ENCODE results near the gene LYRM4.

Gene LYRM4

DNA sequence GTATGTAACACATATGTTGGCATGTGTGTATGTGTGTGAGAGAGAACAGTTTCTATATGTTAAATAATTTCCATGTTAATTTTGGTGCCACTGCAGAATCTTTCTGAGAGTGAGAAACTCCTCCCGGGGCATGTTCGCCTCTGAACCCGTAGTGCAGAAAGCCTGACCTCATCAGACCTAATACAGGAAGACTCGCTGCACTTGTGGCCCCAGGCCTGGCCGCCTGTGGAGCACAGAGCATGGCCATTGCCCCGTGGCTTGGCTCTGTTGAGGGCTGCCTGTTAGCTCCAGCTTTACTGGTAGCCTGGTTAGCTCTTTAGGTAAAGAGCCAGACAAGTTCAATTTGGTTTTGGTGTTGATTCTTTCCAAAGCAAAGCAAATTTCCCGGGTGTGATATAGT is 26.0 kb upstream of the LYRM4 start:
- TF ChIP-seq, protein P1, sequence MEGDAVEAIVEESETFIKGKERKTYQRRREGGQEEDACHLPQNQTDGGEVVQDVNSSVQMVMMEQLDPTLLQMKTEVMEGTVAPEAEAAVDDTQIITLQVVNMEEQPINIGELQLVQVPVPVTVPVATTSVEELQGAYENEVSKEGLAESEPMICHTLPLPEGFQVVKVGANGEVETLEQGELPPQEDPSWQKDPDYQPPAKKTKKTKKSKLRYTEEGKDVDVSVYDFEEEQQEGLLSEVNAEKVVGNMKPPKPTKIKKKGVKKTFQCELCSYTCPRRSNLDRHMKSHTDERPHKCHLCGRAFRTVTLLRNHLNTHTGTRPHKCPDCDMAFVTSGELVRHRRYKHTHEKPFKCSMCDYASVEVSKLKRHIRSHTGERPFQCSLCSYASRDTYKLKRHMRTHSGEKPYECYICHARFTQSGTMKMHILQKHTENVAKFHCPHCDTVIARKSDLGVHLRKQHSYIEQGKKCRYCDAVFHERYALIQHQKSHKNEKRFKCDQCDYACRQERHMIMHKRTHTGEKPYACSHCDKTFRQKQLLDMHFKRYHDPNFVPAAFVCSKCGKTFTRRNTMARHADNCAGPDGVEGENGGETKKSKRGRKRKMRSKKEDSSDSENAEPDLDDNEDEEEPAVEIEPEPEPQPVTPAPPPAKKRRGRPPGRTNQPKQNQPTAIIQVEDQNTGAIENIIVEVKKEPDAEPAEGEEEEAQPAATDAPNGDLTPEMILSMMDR (IDR thresholded peaks at IDR 0.05; ENCODE audit: low read depth, low read length, missing control alignments): no peak
- Histone ChIP-seq H3K4me3 (ENCODE audit: low read depth, low read length) (no peak overlapping the region), H3K36me3 (replicated peaks) (no peaks in the 10 kb centered on the region), H3K27me3 (replicated peaks) (no peaks in the 10 kb centered on the region), H3K27ac (no peak overlapping the region)
- in situ Hi-C loops (cut with HindIII; ENCODE audit: low pct_ligation_motif_present, low sequenced_read_pairs): no loop called here
- DNase-seq: no peak

DNA sequence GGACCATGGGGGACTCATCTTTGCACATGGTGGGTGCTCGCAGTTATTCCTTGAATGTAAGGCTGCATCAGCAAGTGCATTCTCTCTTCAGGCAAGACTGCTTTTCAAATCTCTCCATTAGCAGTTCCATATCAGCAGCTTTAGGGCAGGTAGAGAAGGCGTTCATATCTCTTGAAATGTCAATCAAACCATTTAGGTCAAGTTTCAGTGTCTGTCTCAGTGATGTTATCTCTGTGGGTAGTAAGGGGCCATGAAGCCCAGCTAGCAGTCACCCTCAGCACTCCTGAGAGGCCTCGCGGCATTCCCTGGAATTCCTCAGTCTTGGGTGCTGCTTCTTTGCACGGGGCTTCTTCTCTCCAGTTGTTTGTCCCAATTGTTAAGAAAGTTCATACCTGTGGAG is 24.8 kb upstream of the LYRM4 start:
- no peaks in the 10 kb centered on the region for H3K36me3 ChIP-seq (replicated peaks)
- no peaks in the 10 kb centered on the region for H3K27me3 ChIP-seq (replicated peaks)
- no peak overlapping the region for H3K27ac ChIP-seq
- in situ Hi-C loops (cut with HindIII; ENCODE audit: low pct_ligation_motif_present, low sequenced_read_pairs): no loop called here
- DNase-seq: no peak
- TF ChIP-seq, protein P1 (IDR thresholded peaks at IDR 0.05; ENCODE audit: low read depth, low read length, missing control alignments): no peak
- no peak overlapping the region for H3K4me3 ChIP-seq (ENCODE audit: low read depth, low read length)

DNA sequence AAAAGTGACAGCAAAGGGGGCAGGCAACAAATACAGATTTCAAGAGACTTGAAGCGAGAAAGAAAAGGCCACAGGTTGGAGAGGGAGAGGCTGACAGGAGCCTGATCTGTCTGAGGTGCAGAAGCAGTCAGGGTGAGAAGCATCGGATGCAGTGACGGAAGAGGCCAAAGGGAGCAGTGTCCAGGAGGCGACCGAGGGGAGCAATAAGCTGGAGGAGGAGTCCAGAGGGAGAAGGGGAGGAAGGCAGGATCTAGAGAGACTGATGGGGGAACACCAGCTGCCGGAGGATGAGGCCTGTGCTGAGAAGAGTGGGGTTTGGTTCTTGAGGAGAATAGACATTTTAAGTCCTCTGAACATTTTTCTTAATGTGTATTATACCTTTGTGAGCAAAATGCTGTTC is 24.3 kb upstream of the LYRM4 start:
- Histone ChIP-seq H3K27me3 (replicated peaks) (no peaks in the 10 kb centered on the region), H3K4me3 (ENCODE audit: low read depth, low read length) (no peak overlapping the region), H3K36me3 (replicated peaks) (no peaks in the 10 kb centered on the region), H3K27ac (no peak overlapping the region)
- in situ Hi-C loops (cut with HindIII; ENCODE audit: low pct_ligation_motif_present, low sequenced_read_pairs): no loop called here
- TF ChIP-seq, protein P1 (IDR thresholded peaks at IDR 0.05; ENCODE audit: low read depth, low read length, missing control alignments): no peak
- no peak for DNase-seq

DNA sequence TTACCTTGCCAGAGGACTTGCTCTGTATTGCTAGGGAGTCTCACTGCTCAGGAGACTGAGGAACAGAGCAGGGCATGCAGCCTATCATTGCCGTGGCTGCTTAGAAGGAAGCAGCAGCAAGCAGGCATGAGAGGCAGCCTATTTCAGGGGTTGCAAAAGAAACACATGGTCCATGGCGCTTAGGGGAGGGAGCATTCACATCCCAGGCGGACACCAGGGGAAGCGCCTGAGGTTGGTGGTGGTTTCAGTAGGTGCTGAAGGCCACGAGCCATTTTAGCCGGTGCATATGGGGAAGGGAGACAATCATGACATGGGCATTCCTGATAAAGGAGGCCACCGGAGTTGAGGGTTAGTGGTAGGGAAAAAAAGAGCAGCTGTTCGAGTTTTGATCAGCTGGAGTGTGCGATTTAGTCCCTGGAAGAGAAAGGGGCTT is 21.5 kb upstream of the LYRM4 start:
- Histone ChIP-seq H3K36me3 (replicated peaks) (no peaks in the 10 kb centered on the region), H3K27ac (no peak overlapping the region), H3K4me3 (ENCODE audit: low read depth, low read length) (no peak overlapping the region), H3K27me3 (replicated peaks) (no peaks in the 10 kb centered on the region)
- no peak for DNase-seq
- TF ChIP-seq, protein P1 (IDR thresholded peaks at IDR 0.05; ENCODE audit: low read depth, low read length, missing control alignments): no peak
- in situ Hi-C loops (cut with HindIII; ENCODE audit: low pct_ligation_motif_present, low sequenced_read_pairs): no loop called here

DNA sequence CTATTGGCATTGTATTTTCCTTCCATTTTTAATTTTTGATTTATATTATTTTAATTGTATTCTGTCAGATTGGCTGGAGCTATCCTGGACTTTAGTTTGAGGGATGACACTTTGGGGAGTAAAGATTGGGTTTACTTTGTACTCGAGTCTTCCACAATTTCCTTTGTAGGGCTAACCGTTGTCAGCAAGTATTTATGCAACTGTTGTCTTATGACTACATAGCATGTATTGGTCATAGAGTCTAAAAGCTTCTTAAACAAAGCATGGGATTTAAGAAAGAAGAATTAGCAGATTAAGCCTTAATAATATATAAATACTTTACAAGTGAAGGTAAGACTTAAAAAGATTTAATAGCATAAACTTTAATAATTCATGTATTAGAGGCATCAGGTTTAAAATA is 20.2 kb upstream of the LYRM4 start:
- H3K27ac ChIP-seq: no peak overlapping the region
- H3K36me3 ChIP-seq (replicated peaks): no peaks in the 10 kb centered on the region
- H3K27me3 ChIP-seq (replicated peaks): no peaks in the 10 kb centered on the region
- in situ Hi-C loops (cut with HindIII; ENCODE audit: low pct_ligation_motif_present, low sequenced_read_pairs): no loop called here
- no peak for DNase-seq
- TF ChIP-seq, protein P1 (IDR thresholded peaks at IDR 0.05; ENCODE audit: low read depth, low read length, missing control alignments): no peak
- H3K4me3 ChIP-seq (ENCODE audit: low read depth, low read length): no peak overlapping the region

DNA sequence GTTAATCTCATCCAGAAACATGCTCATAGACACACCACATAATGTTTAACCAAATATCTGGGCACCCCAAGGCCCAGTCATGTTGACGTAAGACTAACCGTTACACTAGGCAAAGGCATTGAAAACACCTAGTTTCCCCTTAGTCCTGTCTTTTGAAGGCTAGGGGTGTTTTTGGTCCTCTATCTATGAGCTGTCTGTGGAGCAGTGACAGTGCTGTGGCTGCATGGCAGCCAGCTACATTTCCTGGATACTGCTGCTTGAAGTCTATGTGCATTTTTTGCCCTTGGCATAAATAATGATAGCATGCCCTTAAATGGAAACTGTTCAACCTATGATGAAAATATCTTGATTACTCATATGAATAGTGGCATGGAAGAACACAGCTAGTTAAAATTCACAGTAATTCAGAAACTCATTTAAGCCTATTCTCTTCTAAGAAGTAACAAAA is 19.2 kb upstream of the LYRM4 start:
- H3K36me3 ChIP-seq (replicated peaks): no peaks in the 10 kb centered on the region
- no peak overlapping the region for H3K4me3 ChIP-seq (ENCODE audit: low read depth, low read length)
- in situ Hi-C loops (cut with HindIII; ENCODE audit: low pct_ligation_motif_present, low sequenced_read_pairs): no loop called here
- DNase-seq: no peak
- H3K27me3 ChIP-seq (replicated peaks): no peaks in the 10 kb centered on the region
- no peak overlapping the region for H3K27ac ChIP-seq
- TF ChIP-seq, protein P1 (IDR thresholded peaks at IDR 0.05; ENCODE audit: low read depth, low read length, missing control alignments): no peak
